ENCODE measurements around the gene GNG2. TPM values are rescaled to one million over a fixed set of nuclear protein-coding genes. Genes with fewer than 3 reads are reported as not detected.

Gene GNG2
- total and polyA plus RNA-seq, 9 of the 15 experiments (the other 6 are each of a cell fraction or from before 2014, with no cell fraction given) = 0.18 TPM; not detected in 8

GRCh38 chr14:51901475-51902024 lies 41.1 kb downstream of the GNG2 start:
- Histone ChIP-seq H3K9ac (ENCODE audit: insufficient read depth in 1 of 2, low read depth in 2 of 2, low read length in 2 of 2) (no peak overlapping the region), H2AFZ (ENCODE audit: low read depth, low read length) (no peak overlapping the region), H3K4me1 (replicated peaks in 1 of 2; ENCODE audit: control insufficient read depth in 2 of 2, insufficient read depth in 2 of 2, low read length in 2 of 2) (no peaks in the 10 kb centered on the region), H3K36me3 (ENCODE audit: control insufficient read depth, insufficient read depth, low read length) (no peaks in the 10 kb centered on the region), H3K4me3 (no peak overlapping the region), H3K27me3 (ENCODE audit: control insufficient read depth in 2 of 2, insufficient read depth in 2 of 2, low read length in 2 of 2) (no peaks in the 10 kb centered on the region), H3K9me1 (ENCODE audit: control insufficient read depth, insufficient read depth, low read length) (no peaks in the 10 kb centered on the region), H3K4me2 (ENCODE audit: insufficient read depth, low read length) (no peak overlapping the region), H3K9me3 (replicated peaks; ENCODE audit: control insufficient read depth, insufficient read depth, low read depth, low read length) (no peaks in the 10 kb centered on the region), H4K20me1 (replicated peaks; ENCODE audit: control insufficient read depth, insufficient read depth, low read length) (no peaks in the 10 kb centered on the region), H3K79me2 (ENCODE audit: control insufficient read depth, insufficient read depth, low read length) (no peaks in the 10 kb centered on the region), H3K27ac (ENCODE audit: extremely low read depth, low read depth, low read length) (no peak overlapping the region)
- WGBS (ENCODE audit: insufficient coverage, low coverage, missing lambda C conversion rate) = 0% methylated on average over 5 of the region's 5 CpGs
- DNase-seq (ENCODE audit: extremely low read depth in 1 of 4, low spot score in 3 of 4) (no peak), FAIRE-seq (no peak), ATAC-seq (no peak)
- no TSS peak for BruUV-seq (replicated peaks)
- intact Hi-C loops (cut with micrococcal nuclease) (no loop called here), in situ Hi-C loops (cut with MboI) (no loop called here)
- CTCF ChIA-PET (ENCODE audit: low intra/inter-chr PET ratio) = no interaction called here
- POLR2A ChIA-PET = no interaction called here
- TF ChIP-seq ZKSCAN1 (IDR thresholded peaks at IDR 0.05; ENCODE audit: low read depth, low read length) (no peak), KLF10 (CRISPR knock-in tag; IDR thresholded peaks at IDR 0.05) (no peak), ASH1L (IDR thresholded peaks at IDR 0.05; ENCODE audit: borderline replicate concordance, low read depth, partially characterized antibody) (no peak), ZBTB7A (IDR thresholded peaks at IDR 0.05; ENCODE audit: borderline replicate concordance, control insufficient read depth, low read depth, low read length) (no peak), ZNF197 (CRISPR knock-in tag; IDR thresholded peaks at IDR 0.05; ENCODE audit: low read depth) (no peak), SFPQ (IDR thresholded peaks at IDR 0.05; ENCODE audit: low read depth, low read length) (no peak), ZNF121 (CRISPR knock-in tag; conservative IDR thresholded peaks at IDR 0.05) (no peak), CAMTA2 (CRISPR knock-in tag; conservative IDR thresholded peaks at IDR 0.05) (no peak), HINFP (tag; conservative IDR thresholded peaks at IDR 0.05; ENCODE audit: low read depth) (no peak), ZNF589 (CRISPR knock-in tag; IDR thresholded peaks at IDR 0.05; ENCODE audit: low read depth) (no peak), THAP12 (CRISPR knock-in tag; IDR thresholded peaks at IDR 0.05) (no peak)
